ENCODE results near the gene PGRMC1. TPM values are rescaled to one million over a fixed set of nuclear protein-coding genes. Genes with fewer than 3 reads are reported as not detected.
"Not testable (repeated sequence)": the region's sequence is repeated elsewhere in the genome, so short reads cannot be mapped to it uniquely, and the experiment has no call there.

The PGRMC1 gene
- total RNA-seq, 1 experiment from 2014 or later, result 141 TPM

- DNase-seq (ENCODE audit: low read depth), result no peak
These were observed 4.1 kb upstream of the PGRMC1 start for GRCh38 chrX:119231936-119232445.

GRCh38 chrX:119235051-119235511 is 1.0 kb upstream of the PGRMC1 start:
- DNase-seq (ENCODE audit: low read depth), result no peak

- peak; percentile 41 for DNase-seq (ENCODE audit: low read depth)
These were observed 807 bp downstream of the PGRMC1 start for GRCh38 chrX:119236623-119237561.

DNA sequence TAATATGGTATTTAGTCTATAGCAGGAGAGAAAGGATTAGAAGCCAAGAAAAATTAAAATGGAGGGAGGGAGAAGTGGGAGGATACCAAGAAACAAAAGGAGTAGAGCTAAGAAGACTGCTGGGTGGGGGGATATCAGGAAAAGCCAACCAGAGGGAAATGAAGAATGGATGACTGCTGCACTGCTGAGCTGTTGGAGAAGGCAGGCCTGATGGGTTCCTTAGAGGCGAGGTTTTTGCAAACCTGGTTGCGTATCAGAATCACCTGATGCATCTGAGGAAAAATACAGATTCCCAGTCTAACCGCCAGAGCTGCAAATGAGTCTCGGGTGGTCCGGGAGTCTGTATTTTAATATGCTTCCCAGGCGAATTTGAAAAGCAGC is 1.5 kb downstream of the PGRMC1 start:
- no peak for DNase-seq (ENCODE audit: low read depth)

GRCh38 chrX:119238557-119238956 is 2.5 kb downstream of the PGRMC1 start:
- DNase-seq (ENCODE audit: low read depth), result no peak

DNA sequence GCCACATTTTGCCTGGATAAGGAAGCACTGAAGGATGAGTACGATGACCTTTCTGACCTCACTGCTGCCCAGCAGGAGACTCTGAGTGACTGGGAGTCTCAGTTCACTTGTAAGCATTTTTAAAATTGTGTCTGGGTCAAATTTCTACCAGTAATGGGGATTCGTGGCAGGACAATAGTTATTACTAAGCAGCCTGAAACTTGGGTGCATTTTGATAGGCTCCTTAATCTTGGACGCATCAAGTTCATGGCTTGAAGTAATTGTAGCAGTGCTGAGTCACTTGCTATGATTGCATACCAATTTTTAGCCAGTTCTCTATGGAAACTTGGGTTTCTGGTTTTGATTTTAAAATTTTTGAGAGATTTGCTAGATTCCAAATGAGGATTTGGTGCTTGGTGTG is 4.3 kb downstream of the PGRMC1 start:
- peak; percentile 16 for DNase-seq (ENCODE audit: low read depth)

- DNase-seq (ENCODE audit: low read depth), result no peak
These were observed 11.6 kb downstream of the PGRMC1 start for GRCh38 chrX:119247702-119248101.

DNA sequence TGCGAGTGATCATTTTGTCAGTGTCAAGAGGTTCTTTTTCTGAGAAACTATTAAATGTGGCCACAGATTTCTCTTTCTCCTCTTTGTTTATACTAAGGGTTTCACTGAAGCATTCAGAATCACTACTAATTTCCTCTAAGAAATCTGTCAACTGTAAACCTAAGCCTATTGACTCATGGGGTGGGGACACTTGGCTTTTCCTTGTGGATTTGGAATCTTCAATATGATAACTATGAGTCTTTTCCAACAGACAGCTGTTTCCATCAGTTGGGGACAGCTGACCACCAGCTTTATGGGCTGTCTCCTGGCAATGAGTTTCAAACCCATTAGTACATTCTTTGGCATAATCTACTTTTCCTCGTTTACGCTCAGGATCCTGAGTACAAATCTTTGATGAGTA is 13.8 kb downstream of the PGRMC1 start:
- DNase-seq (ENCODE audit: low read depth), result no peak

DNA sequence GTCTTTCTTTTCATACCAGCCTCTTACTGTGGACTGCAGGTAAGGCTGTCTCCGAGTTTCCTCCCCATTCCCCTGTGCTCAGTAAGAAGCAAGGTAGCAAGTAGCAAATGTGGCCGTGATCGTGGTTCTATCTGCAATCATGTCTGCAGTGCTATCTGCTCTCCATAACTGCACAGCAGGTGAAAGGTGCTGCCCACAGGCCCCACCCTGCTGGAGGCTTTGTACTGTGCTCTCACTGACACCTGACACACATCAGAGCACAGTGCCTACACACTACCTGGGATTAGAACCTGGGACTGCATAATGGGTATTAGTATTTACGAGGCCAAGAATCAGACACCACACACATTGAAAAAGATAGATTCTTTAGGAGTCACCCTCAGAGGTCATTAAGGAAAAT is 15.3 kb downstream of the PGRMC1 start:
- DNase-seq (ENCODE audit: low read depth), result no peak

DNA sequence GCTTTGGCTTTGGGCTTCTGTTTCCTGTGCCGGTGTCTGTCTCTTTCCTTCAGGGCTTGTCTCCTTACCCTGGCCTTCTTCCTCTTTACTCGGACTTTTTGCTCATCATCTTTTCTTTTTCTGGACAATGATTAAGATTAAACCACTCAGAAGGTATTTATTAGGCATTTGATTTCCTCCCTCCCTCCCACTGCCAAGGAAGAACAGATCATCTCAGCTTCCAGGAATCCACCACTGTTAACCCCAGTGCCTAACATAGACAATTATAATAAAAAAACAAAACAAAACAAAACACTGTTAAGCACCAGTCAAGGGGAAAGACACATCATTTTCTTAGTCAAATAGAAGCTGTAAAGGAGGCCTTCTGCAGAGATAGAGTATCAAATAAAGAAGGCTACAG is 16.6 kb downstream of the PGRMC1 start:
- no peak for DNase-seq (ENCODE audit: low read depth)

DNA sequence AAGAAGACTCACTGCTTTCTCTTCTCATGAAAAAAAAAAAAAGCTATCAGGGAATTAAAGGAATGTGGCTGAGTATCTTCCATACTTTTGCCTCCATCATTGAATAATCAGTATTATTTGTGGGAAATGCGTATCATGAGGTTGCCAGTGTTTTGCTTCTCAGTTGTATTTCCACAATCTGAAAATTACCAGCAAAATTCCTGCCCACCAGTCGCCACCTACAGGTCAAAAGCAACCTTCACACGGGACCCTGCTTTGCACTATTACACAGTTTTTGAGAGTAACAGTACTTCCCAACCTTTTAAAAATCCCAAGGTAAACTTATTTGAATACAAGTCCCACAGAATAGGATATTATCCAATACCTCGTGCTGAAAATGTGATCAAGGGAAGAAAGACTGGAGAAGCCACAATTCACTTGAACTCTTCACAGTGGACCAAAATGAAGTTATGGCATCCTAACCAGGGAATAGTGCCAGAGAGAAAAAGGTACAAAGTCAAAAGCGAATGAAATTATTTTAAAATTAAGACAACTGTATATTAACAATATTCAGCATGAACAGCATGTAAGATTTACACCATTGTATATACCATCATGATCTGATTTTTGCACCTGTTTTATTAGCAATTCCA is 30.4 kb downstream of the PGRMC1 start:
- DNase-seq (ENCODE audit: low read depth), result peak; percentile 0

- DNase-seq (ENCODE audit: low read depth), result not testable (repeated sequence)
These were observed 31.0 kb downstream of the PGRMC1 start for GRCh38 chrX:119267115-119267514.

GRCh38 chrX:119272882-119273419 is 36.9 kb downstream of the PGRMC1 start:
- DNase-seq (ENCODE audit: low read depth), result no peak

GRCh38 chrX:119273420-119274192 is 37.5 kb downstream of the PGRMC1 start:
- no peak for DNase-seq (ENCODE audit: low read depth)

DNA sequence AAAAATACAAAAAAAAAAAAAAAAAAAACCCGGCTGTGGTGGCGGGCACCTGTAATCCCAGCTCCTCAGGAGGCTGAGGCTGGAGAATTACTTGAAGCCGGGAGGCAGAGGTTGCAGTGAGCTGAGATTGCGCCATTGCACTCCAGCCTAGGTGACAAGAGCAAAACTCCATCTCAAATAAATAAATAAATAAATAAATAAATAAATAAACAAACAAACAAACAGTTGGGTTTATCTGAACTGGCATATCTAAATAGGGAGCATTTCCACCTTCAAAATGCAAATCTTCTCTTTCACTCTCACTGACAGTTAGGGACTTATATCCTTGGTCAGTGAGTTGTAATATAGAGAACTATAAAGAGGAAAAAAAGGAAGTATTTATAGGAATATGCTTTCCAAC is 46.3 kb downstream of the PGRMC1 start:
- not testable (repeated sequence) for DNase-seq (ENCODE audit: low read depth)

DNA sequence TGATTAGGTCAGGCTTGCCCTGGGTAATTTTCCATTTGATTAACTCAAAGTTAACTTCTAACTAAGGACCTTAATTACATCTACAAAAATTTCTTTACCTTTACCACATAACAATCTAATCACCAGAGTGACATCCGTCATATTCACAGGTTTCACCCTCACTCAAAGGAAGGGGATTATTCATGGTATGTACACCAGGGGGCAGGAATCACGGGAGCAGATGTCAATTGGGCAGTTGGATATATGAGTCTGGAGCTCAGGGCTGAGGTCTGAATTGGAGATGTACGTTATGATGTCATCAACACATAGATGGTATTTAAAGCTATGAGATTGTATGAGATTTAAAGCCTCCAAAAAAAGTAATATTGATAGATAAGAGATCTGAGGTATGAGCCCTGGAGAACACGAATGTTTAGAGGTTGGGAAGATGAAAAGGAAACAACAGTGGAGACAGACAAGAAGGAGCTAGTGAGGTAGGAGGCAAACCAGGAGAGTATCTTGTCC is 52.9 kb downstream of the PGRMC1 start:
- no peak for DNase-seq (ENCODE audit: low read depth)

- no peak for DNase-seq (ENCODE audit: low read depth)
These were observed 54.4 kb downstream of the PGRMC1 start for GRCh38 chrX:119290476-119290875.

DNA sequence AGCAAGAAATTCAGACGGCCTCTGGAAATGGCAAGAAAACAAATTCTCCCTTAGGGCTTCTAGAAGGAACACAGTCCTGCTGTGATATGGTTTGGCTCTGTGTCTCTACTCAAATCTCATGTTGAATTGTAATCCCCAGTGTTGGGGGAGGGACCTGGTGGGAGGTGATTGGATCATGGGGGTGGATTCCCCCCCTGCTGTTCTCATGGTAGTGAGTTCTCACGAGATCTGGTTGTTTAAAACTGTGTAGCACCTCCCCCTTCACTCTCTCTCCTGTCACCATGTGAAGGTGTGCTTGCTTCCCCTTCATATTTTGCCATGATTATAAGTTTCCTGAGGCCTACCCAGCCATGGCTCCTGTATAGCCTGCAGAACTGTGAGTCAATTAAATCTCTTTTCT is 55.2 kb downstream of the PGRMC1 start:
- DNase-seq (ENCODE audit: low read depth), result not testable (repeated sequence)

GRCh38 chrX:119292445-119292844 is 56.4 kb downstream of the PGRMC1 start:
- no peak for DNase-seq (ENCODE audit: low read depth)
